Motor neuron (in vitro differentiated cells): Measurements from ENCODE around the gene TRA2B. TPM values are rescaled to one million over a fixed set of nuclear protein-coding genes. Genes with fewer than 3 reads are reported as not detected.

ENCODE experiments used
- ATAC-seq, 8 experiments: fragments of 200-7000 bp; cut with Tn5 transposase; replicated peaks in 6 of 8; 2 replicates each; pipeline ENCODE4 v1.8.0; 2021; ENCODE audit warnings: mild to moderate bottlenecking in 8 of 8, moderate library complexity in 8 of 8
- H3K27ac ChIP-seq, 2 donors: fragments of 250-450 bp; sonication (Bioruptor Pico); 2 replicates each; pipeline ENCODE4 v1.9.0; 2021; ENCODE audit warnings: antibody characterized with exemption in 2 of 2, mild to moderate bottlenecking in 2 of 2, moderate library complexity in 1 of 2
- H3K4me1 ChIP-seq, 2 donors: fragments of 250-450 bp; sonication (Bioruptor Pico); replicated peaks in 1 of 2; 2 replicates each; pipeline ENCODE4 v1.6.1; 2021; ENCODE audit warnings: antibody characterized with exemption in 2 of 2, mild to moderate bottlenecking in 2 of 2, moderate library complexity in 1 of 2
- H3K4me3 ChIP-seq, 5 donors: fragments of 250-450 bp; sonication (Bioruptor Pico); 2 replicates each; pipeline ENCODE4 v1.9.0; 2021; ENCODE audit warnings: antibody characterized with exemption in 5 of 5, mild to moderate bottlenecking in 5 of 5, moderate library complexity in 4 of 5
- WGBS, 10 experiments: fragments of 450-650 bp; shearing (Covaris generic); methylation state at CpG; one replicate each; pipeline ENCODE4 v1.0.0; 2022; 5-methylcytosine and 5-hydroxymethylcytosine counted together
- in situ Hi-C, 9 experiments: fragments of 400-800 bp; cut with MboI; loops; one replicate each; pipeline ENCODE4 v1.15.0; 2021; ENCODE audit warnings: low sequenced_read_pairs in 9 of 9, low pct_unique_long_range_greater_than_20kb in 2 of 9; ENCODE audit not compliant: unreplicated experiment in 9 of 9
- total RNA-seq, 8 experiments: library from RNA; unstranded; fragments of 300-600 nt; gene quantifications; 2 replicates each; pipeline versions ENCODE4 v1.2.3 to v1.2.4, GENCODE V29; 2022

The TRA2B gene
- 100 to 1,000 TPM in 7 of 8 experiments, 10 to 100 TPM in 1; 99.1 to 263 (median 150) TPM for total RNA-seq

DNA sequence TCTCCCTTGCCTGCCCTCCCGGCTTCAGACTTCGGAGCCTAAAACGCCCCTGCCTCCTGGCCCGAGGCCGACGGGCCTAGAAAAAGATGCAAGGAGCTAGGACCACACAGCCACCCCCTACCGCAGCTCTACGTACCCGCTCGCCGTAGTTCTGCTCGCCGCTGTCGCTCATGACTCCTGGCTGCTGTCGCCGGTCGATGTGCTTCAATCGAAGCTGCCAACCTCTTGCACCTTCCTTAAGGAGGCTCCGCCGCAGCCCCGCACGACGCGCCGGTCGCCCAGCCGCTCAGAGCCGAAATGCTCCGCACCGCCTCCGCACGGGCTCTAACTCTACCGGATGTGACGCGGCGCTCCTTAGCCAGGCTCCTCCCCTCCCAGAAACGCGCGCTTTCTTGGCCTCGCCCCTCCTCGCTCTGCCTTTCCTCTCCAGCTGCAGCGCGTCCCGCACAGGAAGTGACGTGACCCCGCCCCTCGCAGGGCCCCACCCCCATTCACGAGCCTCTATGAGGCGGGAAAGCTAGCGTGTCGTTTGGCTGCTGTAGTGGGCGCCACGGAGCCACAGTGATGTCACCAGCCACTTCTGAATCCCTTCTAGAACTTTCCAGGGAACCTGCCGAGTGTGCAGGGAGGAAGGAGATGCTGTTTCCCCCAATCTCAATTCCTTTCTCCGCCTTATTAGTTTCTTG lies at the start of gene TRA2B:
TRA2B (minus strand) TSS at position 326 of the 686 bp plus-strand sequence; CDS start at position 172, 154 bp downstream.
- H3K27ac ChIP-seq: peak within 1 kb of the TSS; percentile 96 to 98
- in situ Hi-C loops: no loop called here
- WGBS, 10 experiments: 0 to 80% (median 12%) methylated on average over 1 to 17 of the region's 55 CpGs; no CpG with 5 or more reads in 2 of the 10 experiments
- peak within 1 kb of the TSS; percentile 75 to 89 (median 82) for H3K4me3 ChIP-seq
- H3K4me1 ChIP-seq: peaks cover 3 to 12% of the 10 kb centered on the region in 2 donors
- ATAC-seq: peak; percentile 89 to 98 (median 96)

DNA sequence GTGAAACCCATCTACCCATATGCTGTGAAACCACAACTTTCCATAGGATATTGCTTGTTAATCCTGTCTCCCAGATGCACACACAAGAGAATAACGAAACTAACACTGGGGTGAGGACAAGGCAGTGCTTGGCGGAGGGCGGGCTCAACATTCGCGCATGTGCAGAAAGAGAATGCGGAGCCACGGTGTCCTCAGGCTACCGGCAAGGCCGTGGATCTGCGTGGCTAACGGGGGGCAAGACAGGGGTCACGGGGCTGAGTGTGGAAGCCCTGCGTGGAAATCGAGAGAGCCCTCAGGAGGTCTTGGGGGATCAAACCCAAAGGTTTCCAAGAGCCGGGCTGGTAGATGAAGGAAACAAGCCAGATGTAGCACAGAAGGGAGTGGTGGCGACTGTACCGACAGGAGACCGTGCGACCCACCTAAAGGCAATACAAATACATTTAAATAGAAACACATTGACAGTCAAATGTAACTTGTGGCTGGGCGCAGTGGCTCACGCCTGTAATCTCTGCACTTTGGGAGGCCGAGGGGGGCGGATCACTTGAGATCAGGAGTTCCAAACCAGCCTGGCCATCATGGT lies 48.5 kb upstream of the TRA2B start:
- H3K4me1 ChIP-seq: peaks cover 0 to 2% of the 10 kb centered on the region in 2 donors
- in situ Hi-C loops: loop anchor here (10.0 to 25.0 kb wide), 9 partner anchors 119 to 1176 kb away; partner anchors contain the start of genes CRYGS (in 5 of the 9), ETV5 (in 2 of the 9), DNAJB11 (in 1 of the 9) and TBCCD1 (in 1 of the 9)
- H3K27ac ChIP-seq: no peak overlapping the region
- H3K4me3 ChIP-seq: no peak overlapping the region
- peak in 3 of 8 experiments; percentile 64 to 96 (median 82) for ATAC-seq
- WGBS, 10 experiments: 0 to 100% (median 92%) methylated on average over 2 to 15 of the region's 23 CpGs; no CpG with 5 or more reads in 2 of the 10 experiments

DNA sequence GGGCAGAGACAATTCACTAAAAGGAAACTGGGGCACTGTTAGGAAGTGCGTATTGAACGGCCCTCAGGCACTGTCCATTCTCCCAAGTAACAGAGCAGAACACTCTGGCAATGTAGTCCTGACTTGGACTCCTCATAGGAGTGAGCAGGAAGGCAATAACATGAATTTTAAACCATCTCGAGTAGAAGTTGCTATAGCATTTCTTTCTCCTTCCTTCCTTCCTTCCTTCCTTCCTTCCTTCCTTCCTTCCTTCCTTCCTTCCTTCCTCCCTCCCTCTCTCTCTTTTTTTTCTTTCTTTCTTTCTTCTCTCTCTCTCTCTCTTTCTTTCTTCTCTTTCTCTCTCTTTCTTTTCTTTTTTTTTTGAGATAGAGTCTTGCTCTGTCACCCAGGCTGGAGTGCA lies 46.4 kb upstream of the TRA2B start:
- 100% methylated on average over 2 of the region's 3 CpGs; no CpG with 5 or more reads in 9 of the 10 experiments for WGBS, 10 experiments
- Histone ChIP-seq H3K4me3 (no peak overlapping the region), H3K27ac (no peak overlapping the region), H3K4me1 (peaks cover 0 to 2% of the 10 kb centered on the region in 2 donors)
- in situ Hi-C loops: loop anchor here (10.0 to 25.0 kb wide), 9 partner anchors 121 to 1178 kb away; partner anchors contain the start of genes CRYGS (in 5 of the 9), ETV5 (in 2 of the 9), DNAJB11 (in 1 of the 9) and TBCCD1 (in 1 of the 9)
- no peak for ATAC-seq

DNA sequence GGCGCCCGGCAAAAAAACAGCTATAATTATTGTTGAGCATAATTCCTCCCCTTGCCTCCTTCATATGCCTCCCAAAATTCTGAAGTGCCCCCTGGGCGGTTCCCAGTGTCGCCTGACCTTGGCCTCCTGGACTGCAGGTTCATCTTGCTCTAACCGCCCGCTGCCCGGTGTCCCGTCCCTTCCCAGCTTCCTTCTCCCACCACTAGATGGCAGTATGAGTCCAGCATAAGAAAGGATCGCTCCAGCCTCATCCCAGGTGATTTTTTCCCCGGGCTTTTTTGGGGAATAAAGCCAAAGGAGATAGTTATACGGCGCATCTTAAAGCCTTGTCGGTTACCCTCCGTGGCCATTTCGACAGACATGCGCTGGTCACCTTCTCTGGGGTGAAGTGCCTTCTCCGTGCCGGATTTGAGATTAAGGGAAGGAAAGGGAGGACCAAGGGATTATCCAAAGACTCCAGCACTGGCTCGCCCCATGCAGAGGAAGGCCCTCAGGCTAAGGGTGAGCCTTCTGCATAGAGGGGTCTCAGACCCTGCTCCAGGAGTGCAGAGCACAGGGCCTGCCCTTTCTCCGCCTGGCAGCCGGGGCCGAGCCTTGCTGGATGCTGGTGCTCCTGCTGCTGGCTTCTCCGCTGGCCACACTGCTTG lies 45.8 kb upstream of the TRA2B start:
- in situ Hi-C loops: loop anchor here (10.0 to 25.0 kb wide), 9 partner anchors 121 to 1179 kb away; partner anchors contain the start of genes CRYGS (in 5 of the 9), ETV5 (in 2 of the 9), DNAJB11 (in 1 of the 9) and TBCCD1 (in 1 of the 9)
- H3K4me3 ChIP-seq: peak overlapping the region in 2 of 5 donors; percentile 9 to 15
- ATAC-seq: peak; percentile 66 to 98 (median 88)
- no peak overlapping the region for H3K27ac ChIP-seq
- WGBS, 10 experiments: 0 to 100% (median 0%) methylated on average over 1 to 13 of the region's 23 CpGs; no CpG with 5 or more reads in 1 of the 10 experiments
- H3K4me1 ChIP-seq: peaks cover 0 to 2% of the 10 kb centered on the region in 2 donors

DNA sequence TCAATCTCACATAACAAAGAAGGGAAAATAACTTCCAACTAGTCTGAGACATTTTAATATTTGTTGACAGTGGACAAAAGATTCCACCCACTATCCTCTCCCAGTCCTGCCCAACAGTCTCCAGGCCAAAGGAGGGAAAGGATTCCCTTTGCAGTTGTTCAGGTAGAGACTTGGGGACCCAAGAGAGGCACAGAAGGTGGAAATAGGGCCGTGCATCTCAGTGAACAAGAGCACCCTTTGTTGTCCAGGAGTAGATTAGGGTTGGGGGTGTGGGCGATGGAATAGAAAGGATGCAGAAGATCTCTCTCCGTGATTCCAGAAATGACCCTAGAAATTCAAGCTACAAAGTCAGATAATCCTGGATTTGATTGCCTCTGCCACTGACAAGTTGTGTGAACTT lies 44.8 kb upstream of the TRA2B start:
- 55 to 90% (median 78%) methylated on average over 1 to 3 of the region's 3 CpGs; no CpG with 5 or more reads in 3 of the 10 experiments for WGBS, 10 experiments
- in situ Hi-C loops: loop anchor here (10.0 to 25.0 kb wide), 9 partner anchors 122 to 1180 kb away; partner anchors contain the start of genes CRYGS (in 5 of the 9), ETV5 (in 2 of the 9), DNAJB11 (in 1 of the 9) and TBCCD1 (in 1 of the 9)
- H3K4me3 ChIP-seq: no peak overlapping the region

DNA sequence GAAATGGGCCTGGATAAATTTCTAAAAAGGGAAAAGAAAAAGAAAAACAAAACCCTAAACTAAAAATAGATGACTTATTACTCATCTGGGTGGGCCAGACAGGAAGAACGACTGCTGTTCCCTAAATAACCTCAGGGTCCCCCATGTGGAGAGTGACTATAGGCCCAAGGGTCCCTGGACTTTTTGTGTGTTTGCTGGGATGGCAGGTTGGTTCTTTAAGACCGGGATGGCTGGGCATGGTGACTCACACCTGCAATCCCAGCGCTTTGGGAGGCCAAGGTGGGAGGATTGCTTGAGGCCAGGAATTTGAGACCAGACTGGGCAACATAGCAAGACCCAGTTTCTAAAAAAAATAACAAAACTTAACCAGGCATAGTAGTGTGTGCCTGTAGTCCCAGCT lies 43.8 kb upstream of the TRA2B start:
- peaks cover 0 to 2% of the 10 kb centered on the region in 2 donors for H3K4me1 ChIP-seq
- in situ Hi-C loops: loop anchor here (10.0 to 25.0 kb wide), 9 partner anchors 123 to 1181 kb away; partner anchors contain the start of genes CRYGS (in 5 of the 9), ETV5 (in 2 of the 9), DNAJB11 (in 1 of the 9) and TBCCD1 (in 1 of the 9)
- no peak overlapping the region for H3K4me3 ChIP-seq
- H3K27ac ChIP-seq: no peak overlapping the region
- 0 to 67% (median 49%) methylated on average over 1 to 3 of the region's 3 CpGs; no CpG with 5 or more reads in 4 of the 10 experiments for WGBS, 10 experiments
- no peak for ATAC-seq

More for the DNA sequence above, 44.8 kb upstream of the TRA2B start:
- peaks cover 0 to 2% of the 10 kb centered on the region in 2 donors for H3K4me1 ChIP-seq
- no peak for ATAC-seq
- H3K27ac ChIP-seq: no peak overlapping the region

DNA sequence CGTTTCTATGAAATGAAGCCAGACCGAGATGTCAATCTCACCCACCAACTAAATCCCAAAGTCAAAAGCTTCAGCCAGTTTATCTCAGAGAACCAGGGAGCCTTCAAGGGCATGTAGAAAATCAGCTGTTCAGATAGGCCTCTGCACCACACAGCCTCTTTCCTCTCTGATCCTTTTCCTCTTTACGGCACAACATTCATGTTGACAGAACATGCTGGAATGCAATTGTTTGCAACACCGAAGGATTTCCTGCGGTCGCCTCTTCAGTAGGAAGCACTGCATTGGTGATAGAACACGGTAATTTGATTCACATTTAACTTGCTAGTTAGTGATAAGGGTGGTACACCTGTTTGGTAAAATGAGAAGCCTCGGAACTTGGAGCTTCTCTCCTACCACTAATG lies 41.9 kb upstream of the TRA2B start:
- no peak for ATAC-seq
- Histone ChIP-seq H3K4me3 (no peak overlapping the region), H3K27ac (no peak overlapping the region), H3K4me1 (peaks cover 0 to 2% of the 10 kb centered on the region in 2 donors)
- in situ Hi-C loops: loop anchor here (10.0 to 25.0 kb wide), 9 partner anchors 125 to 1183 kb away; partner anchors contain the start of genes CRYGS (in 5 of the 9), ETV5 (in 2 of the 9), DNAJB11 (in 1 of the 9) and TBCCD1 (in 1 of the 9)
- 64 to 90% (median 82%) methylated on average over 2 to 8 of the region's 8 CpGs; no CpG with 5 or more reads in 1 of the 10 experiments for WGBS, 10 experiments

DNA sequence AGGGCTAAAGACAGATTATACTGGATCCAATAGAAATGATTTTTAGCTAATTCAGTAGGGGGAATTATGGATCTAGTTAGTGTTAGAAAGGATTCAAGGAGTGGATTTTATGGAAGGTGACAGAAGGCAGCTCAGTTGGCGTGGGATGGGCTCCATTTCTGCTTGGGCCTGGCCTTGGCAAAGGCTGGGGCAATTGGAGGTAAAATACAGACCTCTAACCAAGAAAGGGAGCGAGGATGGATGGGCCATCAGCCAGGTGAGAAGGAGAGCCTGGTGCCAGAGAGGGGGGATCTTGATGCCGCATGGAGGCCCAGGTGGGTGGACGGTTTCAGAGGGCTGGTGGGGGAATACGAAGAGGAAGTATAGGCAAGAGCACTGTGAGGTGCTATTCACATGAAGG lies 40.7 kb upstream of the TRA2B start:
- Histone ChIP-seq H3K4me1 (no peaks in the 10 kb centered on the region), H3K4me3 (no peak overlapping the region), H3K27ac (no peak overlapping the region)
- in situ Hi-C loops: loop anchor here (25.0 kb wide), 6 partner anchors 134 to 1184 kb away; partner anchors contain the start of genes CRYGS (in 5 of the 9), DNAJB11 (in 1 of the 9), ETV5 (in 1 of the 9) and TBCCD1 (in 1 of the 9)
- 0 to 84% (median 54%) methylated on average over 1 to 5 of the region's 5 CpGs; no CpG with 5 or more reads in 3 of the 10 experiments for WGBS, 10 experiments
- ATAC-seq: no peak

DNA sequence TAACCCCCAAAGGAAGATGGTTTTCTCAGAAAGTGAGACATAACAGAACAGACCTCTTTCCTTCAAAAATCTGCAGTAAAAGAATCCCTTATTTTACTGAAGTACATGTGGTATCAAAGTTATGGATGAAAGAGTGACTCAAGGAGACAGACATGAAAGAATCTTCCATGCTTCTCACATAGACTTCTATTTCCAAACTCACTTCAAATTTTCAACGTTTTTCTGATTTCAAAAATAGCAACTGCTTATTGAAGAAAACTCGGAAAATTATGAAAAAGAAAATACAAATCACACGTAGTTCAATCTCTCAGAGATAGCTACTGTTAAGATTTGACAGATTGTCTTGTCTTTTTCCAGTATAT lies 39.8 kb upstream of the TRA2B start:
- 0 to 50% (median 30%) methylated on average over 2 to 3 of the region's 3 CpGs for WGBS, 10 experiments
- ATAC-seq: no peak
- Histone ChIP-seq H3K4me1 (no peaks in the 10 kb centered on the region), H3K27ac (no peak overlapping the region), H3K4me3 (no peak overlapping the region)
- in situ Hi-C loops: loop anchor here (25.0 kb wide), 6 partner anchors 135 to 1185 kb away; partner anchors contain the start of genes CRYGS (in 5 of the 9), DNAJB11 (in 1 of the 9), ETV5 (in 1 of the 9) and TBCCD1 (in 1 of the 9)

DNA sequence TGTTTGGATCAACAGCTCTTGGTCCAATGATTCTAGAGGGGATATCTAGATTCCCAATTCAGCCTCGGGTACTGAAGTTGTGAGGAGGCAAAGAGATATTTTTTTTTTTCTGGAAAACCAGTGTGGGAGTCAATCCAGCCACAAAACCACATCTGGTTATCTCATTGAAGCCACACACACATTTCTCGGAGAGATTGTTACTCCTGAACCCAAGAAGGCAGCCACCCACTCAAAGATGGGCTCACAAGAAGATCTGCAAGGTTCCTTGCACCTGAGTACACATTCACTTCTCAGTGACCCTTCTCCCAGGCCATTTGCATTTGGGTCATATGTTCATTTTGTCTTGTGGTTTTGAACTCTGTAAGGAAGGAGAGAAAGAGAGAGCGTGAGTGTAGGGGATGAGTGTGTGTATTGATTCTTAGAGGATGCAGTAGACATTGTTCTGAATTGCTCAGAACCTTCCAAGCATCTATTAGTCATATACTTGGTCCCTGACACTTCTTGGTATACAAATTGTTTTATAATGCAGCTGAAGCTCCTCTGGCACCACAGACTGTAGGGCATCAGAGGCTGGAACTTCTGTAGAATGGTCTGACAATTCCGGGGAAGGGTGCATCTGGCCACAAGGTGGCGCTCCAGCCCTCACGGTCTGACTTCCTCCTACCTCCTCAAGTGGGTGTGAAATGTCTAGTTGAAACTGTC lies 39.3 kb upstream of the TRA2B start:
- Histone ChIP-seq H3K4me1 (no peaks in the 10 kb centered on the region), H3K27ac (no peak overlapping the region), H3K4me3 (no peak overlapping the region)
- in situ Hi-C loops: loop anchor here (25.0 kb wide), 6 partner anchors 135 to 1185 kb away; partner anchors contain the start of genes CRYGS (in 5 of the 9), DNAJB11 (in 1 of the 9), ETV5 (in 1 of the 9) and TBCCD1 (in 1 of the 9)
- ATAC-seq: peak in 6 of 8 experiments; percentile 48 to 95 (median 88)
- 26 to 100% (median 47%) methylated on average over 1 to 5 of the region's 6 CpGs; no CpG with 5 or more reads in 1 of the 10 experiments for WGBS, 10 experiments

DNA sequence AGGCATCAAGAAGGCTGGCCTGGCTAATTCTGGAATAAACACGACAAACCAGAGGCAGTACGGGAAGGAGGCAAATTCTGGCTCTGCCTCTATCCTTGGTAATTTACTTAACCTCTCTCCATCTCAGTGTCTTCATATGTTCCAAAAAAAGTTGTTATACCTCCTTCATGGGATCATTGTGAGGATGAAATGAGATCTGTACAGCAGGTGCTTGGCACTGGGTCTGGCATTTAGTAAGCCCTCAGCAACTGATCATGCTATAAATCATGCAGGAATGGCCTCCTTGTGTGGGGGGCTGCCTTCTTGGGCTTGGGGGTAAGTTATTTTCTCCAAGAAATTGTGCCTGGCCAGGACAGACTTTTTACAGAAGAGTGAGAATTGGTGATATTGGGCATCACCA lies 38.3 kb upstream of the TRA2B start:
- WGBS, 10 experiments: 71 to 100% (median 83%) methylated on average over 2 of the region's 2 CpGs; no CpG with 5 or more reads in 7 of the 10 experiments
- no peak overlapping the region for H3K4me3 ChIP-seq
- H3K27ac ChIP-seq: no peak overlapping the region
- in situ Hi-C loops: loop anchor here (25.0 kb wide), 6 partner anchors 136 to 1186 kb away; partner anchors contain the start of genes CRYGS (in 5 of the 9), DNAJB11 (in 1 of the 9), ETV5 (in 1 of the 9) and TBCCD1 (in 1 of the 9)
- ATAC-seq: no peak
- no peaks in the 10 kb centered on the region for H3K4me1 ChIP-seq
